ENCODE measurements around the gene PAFAH1B2.

PAFAH1B2 gene

GRCh38 chr11:117219995-117220394 is 75.9 kb downstream of the PAFAH1B2 start:
- Histone ChIP-seq H3K9ac (ENCODE audit: low read length) (no peak overlapping the region), H3K4me1 (ENCODE audit: control insufficient read depth, insufficient read depth, low read length) (peaks cover 72% of the 10 kb centered on the region), H3K27ac (ENCODE audit: low read depth, low read length) (peak overlapping the region; percentile 99), H3K4me3 (ENCODE audit: low read length) (peak overlapping the region; percentile 2), H3K36me3 (ENCODE audit: control insufficient read depth, insufficient read depth, low read length) (peaks cover 28% of the 10 kb centered on the region), H3K27me3 (ENCODE audit: control insufficient read depth, insufficient read depth, low read length) (no peaks in the 10 kb centered on the region)

DNA sequence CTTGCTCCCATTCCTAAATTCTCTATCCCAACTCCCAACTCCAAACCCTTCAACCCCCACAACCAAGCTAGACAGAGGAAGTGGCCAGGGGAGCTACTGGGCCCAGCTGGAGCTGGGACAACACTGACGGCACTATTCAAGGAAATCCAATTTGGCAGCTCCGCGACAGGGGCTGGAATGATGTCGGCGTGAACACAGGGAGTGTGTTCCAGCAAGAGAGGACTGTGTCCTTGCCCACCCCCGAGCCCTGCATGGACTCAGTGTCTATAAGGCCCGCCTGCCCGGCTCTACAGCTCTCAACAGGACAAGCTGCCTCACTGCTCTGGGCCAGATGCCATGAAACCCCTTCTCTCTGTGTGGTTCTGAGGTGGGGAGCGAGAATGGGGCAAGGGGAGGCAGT is 76.5 kb downstream of the PAFAH1B2 start:
- peak overlapping the region; percentile 51 for H3K9ac ChIP-seq (ENCODE audit: low read length)
- H3K4me1 ChIP-seq (ENCODE audit: control insufficient read depth, insufficient read depth, low read length), result peaks cover 72% of the 10 kb centered on the region
- H3K4me3 ChIP-seq (ENCODE audit: low read length), result peak overlapping the region; percentile 2
- peaks cover 28% of the 10 kb centered on the region for H3K36me3 ChIP-seq (ENCODE audit: control insufficient read depth, insufficient read depth, low read length)
- no peaks in the 10 kb centered on the region for H3K27me3 ChIP-seq (ENCODE audit: control insufficient read depth, insufficient read depth, low read length)
- peak overlapping the region; percentile 99 for H3K27ac ChIP-seq (ENCODE audit: low read depth, low read length)

DNA sequence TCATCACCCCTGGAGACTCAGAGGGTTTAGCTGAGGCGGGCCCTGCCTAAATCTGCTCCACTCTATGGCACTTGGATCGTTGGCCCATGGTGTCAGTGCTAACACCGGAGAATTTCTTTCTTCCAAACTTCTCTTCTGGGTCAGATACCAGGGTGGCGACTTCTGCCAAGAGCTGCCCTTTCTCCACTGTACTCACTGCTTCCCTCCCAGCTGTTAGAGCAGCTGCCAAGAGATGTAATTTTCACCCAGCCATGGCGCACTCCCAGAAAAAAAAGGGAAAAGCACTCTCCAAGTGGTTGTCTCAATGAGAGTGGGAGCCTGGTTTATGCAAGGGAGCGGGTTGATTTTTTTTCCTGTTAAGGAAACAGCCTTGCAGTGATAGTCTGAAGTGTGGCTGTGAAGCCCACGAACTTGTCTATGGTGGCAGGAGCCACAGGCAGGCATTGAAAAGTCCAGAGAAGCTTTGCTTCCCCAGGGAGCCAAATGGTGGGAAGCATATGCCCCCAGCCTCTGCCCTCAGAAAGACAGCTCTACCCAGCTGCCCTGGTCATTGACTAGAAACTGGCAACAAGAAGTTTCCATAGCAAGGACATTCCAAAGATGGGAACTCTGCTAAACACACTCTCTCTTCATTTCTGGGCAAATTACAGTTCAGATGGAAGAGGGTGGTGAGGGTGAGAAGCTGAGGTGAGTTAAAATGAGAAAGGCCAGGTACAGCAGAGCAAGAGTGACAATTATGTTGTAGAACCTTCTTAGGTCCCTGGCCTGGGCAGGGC is 77.1 kb downstream of the PAFAH1B2 start:
- Histone ChIP-seq H3K4me1 (ENCODE audit: control insufficient read depth, insufficient read depth, low read length) (peaks cover 72% of the 10 kb centered on the region), H3K36me3 (ENCODE audit: control insufficient read depth, insufficient read depth, low read length) (peaks cover 28% of the 10 kb centered on the region), H3K9ac (ENCODE audit: low read length) (peak overlapping the region; percentile 51)

DNA sequence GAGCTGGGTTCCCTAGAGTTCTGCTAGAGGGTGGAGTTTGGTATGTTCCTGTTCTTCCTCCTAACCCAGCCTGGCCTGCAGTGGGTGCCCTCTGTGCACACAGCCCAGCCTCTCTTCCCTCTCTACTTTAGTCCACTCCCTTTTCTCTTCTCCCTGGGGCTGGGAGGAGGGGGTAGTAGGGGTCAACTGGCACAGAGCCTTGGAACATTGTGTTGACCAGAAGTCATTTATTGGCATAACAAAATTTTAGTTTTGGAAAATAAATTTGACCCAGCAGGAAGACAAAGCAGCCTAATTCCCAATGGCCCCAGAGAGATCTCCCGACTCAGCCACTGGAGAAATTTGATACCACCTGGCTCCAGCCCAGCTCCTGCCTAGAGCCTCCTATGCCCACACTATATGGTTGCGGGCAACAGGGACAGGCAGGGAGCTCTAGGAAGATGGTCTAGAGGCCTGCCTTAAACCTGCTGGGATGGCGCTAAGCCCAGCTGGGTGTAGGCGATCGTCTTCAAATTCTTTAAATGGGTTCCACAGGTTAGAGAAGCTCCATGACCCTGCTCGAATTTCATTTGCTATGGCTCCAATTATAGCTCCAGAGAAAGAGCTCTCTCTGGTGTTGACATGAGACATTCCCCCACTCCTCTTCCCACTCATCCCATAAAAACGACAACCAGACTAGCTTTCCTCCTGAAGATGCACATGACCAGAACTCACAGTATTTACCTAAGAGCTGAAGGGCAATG is 77.9 kb downstream of the PAFAH1B2 start:
- H3K4me3 ChIP-seq (ENCODE audit: low read length), result peak overlapping the region; percentile 29

More for the DNA sequence above, 77.1 kb downstream of the PAFAH1B2 start:
- peak overlapping the region; percentile 2 for H3K4me3 ChIP-seq (ENCODE audit: low read length)
- no peaks in the 10 kb centered on the region for H3K27me3 ChIP-seq (ENCODE audit: control insufficient read depth, insufficient read depth, low read length)
- H3K27ac ChIP-seq (ENCODE audit: low read depth, low read length), result peak overlapping the region; percentile 99

DNA sequence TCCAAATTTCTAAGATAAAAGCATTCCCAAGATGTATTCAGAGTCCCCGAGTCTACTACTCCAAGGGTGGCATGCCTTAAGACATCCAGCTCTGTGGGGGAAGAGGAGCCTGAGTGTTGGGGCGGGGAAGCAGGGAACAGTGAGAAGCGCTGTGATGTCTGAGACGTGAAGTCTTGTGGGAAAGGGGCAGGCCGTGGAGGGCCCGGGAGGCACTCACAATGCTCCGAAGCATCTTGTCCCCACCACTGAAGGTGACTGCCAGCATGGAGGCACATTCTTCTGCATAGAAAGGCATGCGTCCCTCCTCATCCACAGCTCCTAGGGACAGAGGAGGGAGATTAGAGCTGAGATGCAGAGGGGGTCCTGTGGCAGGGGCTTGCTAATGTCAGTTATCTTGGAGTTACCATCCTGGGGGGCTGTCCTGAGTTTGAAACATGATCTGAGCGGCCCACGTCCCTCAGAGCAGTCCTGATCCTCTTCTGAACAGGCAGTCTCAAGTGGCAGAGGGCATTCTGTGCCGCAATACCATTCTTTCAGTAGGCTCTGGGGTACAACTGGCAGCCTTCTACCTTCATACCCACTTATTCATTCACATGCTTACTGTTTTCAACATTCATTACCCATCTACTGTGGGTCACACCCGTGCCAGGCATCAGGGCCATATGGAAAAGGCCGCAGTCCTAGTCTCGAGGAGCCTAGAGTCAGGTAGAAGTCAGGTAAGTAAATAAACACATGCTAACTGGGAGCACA is 79.1 kb downstream of the PAFAH1B2 start:
- Histone ChIP-seq H3K9ac (ENCODE audit: low read length) (no peak overlapping the region), H3K27ac (ENCODE audit: low read depth, low read length) (peak overlapping the region; percentile 99), H3K4me3 (ENCODE audit: low read length) (no peak overlapping the region), H3K36me3 (ENCODE audit: control insufficient read depth, insufficient read depth, low read length) (peaks cover 33% of the 10 kb centered on the region), H3K27me3 (ENCODE audit: control insufficient read depth, insufficient read depth, low read length) (no peaks in the 10 kb centered on the region), H3K4me1 (ENCODE audit: control insufficient read depth, insufficient read depth, low read length) (peaks cover 54% of the 10 kb centered on the region)

More for the DNA sequence above, 77.9 kb downstream of the PAFAH1B2 start:
- Histone ChIP-seq H3K9ac (ENCODE audit: low read length) (no peak overlapping the region), H3K4me1 (ENCODE audit: control insufficient read depth, insufficient read depth, low read length) (peaks cover 66% of the 10 kb centered on the region), H3K27ac (ENCODE audit: low read depth, low read length) (peak overlapping the region; percentile 99), H3K27me3 (ENCODE audit: control insufficient read depth, insufficient read depth, low read length) (no peaks in the 10 kb centered on the region), H3K36me3 (ENCODE audit: control insufficient read depth, insufficient read depth, low read length) (peaks cover 30% of the 10 kb centered on the region)

- H3K4me3 ChIP-seq (ENCODE audit: low read length), result no peak overlapping the region
- H3K4me1 ChIP-seq (ENCODE audit: control insufficient read depth, insufficient read depth, low read length), result peaks cover 45% of the 10 kb centered on the region
- H3K27ac ChIP-seq (ENCODE audit: low read depth, low read length), result peak overlapping the region; percentile 99
- no peak overlapping the region for H3K9ac ChIP-seq (ENCODE audit: low read length)
- H3K27me3 ChIP-seq (ENCODE audit: control insufficient read depth, insufficient read depth, low read length), result no peaks in the 10 kb centered on the region
- H3K36me3 ChIP-seq (ENCODE audit: control insufficient read depth, insufficient read depth, low read length), result peaks cover 32% of the 10 kb centered on the region
Measured at GRCh38 chr11:117223741-117224689, 79.9 kb downstream of the PAFAH1B2 start.

GRCh38 chr11:117225553-117226170 is 81.6 kb downstream of the PAFAH1B2 start:
- Histone ChIP-seq H3K4me3 (ENCODE audit: low read length) (no peak overlapping the region), H3K36me3 (ENCODE audit: control insufficient read depth, insufficient read depth, low read length) (peaks cover 36% of the 10 kb centered on the region), H3K9ac (ENCODE audit: low read length) (no peak overlapping the region), H3K27ac (ENCODE audit: low read depth, low read length) (no peak overlapping the region), H3K4me1 (ENCODE audit: control insufficient read depth, insufficient read depth, low read length) (peaks cover 32% of the 10 kb centered on the region), H3K27me3 (ENCODE audit: control insufficient read depth, insufficient read depth, low read length) (no peaks in the 10 kb centered on the region)
